ENCODE results near the gene OVAAL. TPM values are rescaled to one million over a fixed set of nuclear protein-coding genes. Genes with fewer than 3 reads are reported as not detected.
A peak's percentile ranks its signal among the peaks of the same experiment; 100 is the strongest.

Gene OVAAL
- total RNA-seq, 1 donor = not detected

- H3K4me3 ChIP-seq (ENCODE audit: low read depth, low read length) = no peak overlapping the region
- DNase-seq (ENCODE audit: low read depth) = peak; percentile 23
- TF ChIP-seq CTCF (IDR thresholded peaks at IDR 0.05; ENCODE audit: insufficient read depth, low read length) = no peak
Measured at GRCh38 chr1:180567654-180568053, 8.9 kb downstream of the OVAAL start.

- no peak overlapping the region for H3K4me3 ChIP-seq (ENCODE audit: low read depth, low read length)
- no peak for TF ChIP-seq CTCF (IDR thresholded peaks at IDR 0.05; ENCODE audit: insufficient read depth, low read length)
- no peak for DNase-seq (ENCODE audit: low read depth)
Measured at GRCh38 chr1:180568184-180568583, 9.4 kb downstream of the OVAAL start.

DNA sequence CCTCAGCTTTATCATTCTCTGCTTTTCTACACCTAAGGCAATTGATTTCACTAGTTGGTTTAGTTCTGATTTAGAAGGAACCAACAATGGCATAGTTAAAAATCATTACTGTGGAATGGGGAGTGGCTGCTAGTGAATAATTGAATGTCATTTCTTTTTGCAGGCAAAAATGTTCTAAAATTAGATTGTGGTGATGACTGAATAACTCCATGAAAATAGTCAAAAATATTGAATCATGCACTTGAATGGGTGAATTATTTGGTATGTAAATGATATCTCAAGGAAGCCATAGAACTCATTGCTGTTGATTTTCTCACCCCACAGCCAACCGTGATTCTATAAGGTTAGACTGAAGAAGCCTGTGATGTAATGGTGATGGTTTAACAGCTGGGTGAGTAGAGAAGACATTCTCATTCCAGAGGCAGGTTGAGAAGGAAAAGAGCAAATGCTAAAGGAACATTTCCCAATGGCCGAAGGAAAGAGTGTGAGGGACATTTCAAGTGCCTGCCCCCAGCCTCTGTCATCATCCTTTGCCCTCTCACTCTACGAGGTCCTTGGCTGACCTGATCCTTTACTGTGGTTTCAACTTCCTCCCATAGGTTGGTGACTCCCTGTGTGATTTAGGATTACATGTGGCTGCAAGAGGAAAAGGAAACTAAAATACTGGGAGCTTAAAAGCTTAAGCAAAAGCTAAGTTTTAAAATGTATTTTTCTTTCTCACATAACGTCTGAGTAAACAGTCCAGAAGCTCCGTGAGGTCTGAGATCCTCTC, 12.5 kb downstream of the OVAAL start:
- H3K4me3 ChIP-seq (ENCODE audit: low read depth, low read length) = no peak overlapping the region
- peak; percentile 53 for DNase-seq (ENCODE audit: low read depth)
- TF ChIP-seq CTCF (IDR thresholded peaks at IDR 0.05; ENCODE audit: insufficient read depth, low read length) = no peak

DNA sequence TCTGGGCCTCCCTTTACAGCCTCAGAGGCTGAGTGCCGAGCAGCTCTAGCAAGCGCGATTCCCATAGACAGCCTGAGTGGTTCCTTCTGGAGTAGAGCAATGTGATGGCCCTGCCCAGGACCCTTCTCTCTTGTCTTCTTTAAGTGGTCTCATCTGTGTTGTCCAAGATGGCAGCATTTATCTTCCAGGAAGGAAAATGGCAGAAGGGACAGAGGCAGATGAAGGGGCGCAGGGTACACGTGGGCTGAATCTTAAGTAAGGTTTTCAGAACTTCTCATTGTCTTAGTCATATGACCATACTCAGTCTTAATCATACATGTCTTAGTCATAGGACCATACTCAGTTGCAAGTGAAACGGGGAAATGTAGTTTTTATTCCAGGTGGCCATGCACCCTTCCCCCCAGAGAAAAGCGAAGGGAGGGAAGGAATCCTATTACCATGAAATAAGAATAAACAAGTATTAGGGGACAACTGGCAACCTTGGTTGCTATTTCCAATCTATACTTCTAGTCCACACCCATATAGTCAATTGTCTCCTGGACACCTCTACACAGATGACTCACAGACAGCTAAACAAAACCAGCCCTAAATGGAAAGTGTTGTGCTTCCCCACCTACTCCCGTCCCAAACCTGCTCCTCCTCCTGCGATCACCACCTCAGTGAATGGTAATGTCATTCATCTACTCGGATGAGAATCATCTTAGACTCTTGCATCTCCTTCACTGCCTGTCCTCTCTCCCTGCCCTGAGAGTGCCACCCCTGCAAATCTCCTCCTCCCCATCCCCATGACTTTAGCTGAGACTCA, 13.3 kb downstream of the OVAAL start:
- no peak for TF ChIP-seq CTCF (IDR thresholded peaks at IDR 0.05; ENCODE audit: insufficient read depth, low read length)
- no peak overlapping the region for H3K4me3 ChIP-seq (ENCODE audit: low read depth, low read length)
- peak; percentile 22 for DNase-seq (ENCODE audit: low read depth)

- TF ChIP-seq CTCF (IDR thresholded peaks at IDR 0.05; ENCODE audit: insufficient read depth, low read length) = no peak
- no peak for DNase-seq (ENCODE audit: low read depth)
- H3K4me3 ChIP-seq (ENCODE audit: low read depth, low read length) = no peak overlapping the region
Measured at GRCh38 chr1:180572760-180573159, 14.0 kb downstream of the OVAAL start.

DNA sequence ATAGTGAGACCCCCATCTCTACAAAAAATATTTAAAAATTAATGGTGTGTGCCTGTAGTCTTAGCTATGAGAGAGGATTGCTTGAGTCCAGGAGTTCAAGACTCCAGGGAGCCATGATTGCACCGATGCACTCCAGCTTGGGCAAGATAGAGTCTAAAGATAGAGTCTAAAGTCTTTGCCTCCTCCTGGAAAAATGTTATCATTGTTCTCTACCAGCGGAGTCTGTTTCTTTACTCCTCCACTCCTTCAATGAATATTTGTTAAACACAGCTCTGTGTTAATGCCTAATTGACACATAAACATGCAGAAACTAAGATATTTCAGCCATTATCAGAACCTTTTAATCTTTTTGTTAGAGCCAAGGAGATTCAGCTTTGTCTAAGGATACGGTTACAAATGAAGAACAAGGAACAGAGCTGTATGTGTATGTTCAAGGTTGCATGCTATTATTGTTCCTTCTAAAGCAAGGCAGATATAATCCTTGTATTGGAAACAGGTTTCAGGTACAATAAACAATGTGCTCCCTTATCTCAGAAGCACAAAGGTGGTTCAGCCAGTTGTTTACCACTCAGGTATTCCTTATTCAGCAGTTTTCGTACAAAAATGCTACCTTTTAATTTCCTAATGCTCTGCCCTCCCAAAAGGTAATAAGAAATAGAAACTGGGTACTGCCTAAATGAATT, 15.4 kb downstream of the OVAAL start:
- DNase-seq (ENCODE audit: low read depth) = no peak
- no peak for TF ChIP-seq CTCF (IDR thresholded peaks at IDR 0.05; ENCODE audit: insufficient read depth, low read length)
- no peak overlapping the region for H3K4me3 ChIP-seq (ENCODE audit: low read depth, low read length)

Data from fibroblast of the aortic adventitia (primary cell).